Transverse colon (tissue), 3 donors: ENCODE measurements around the gene MYH7B.

Experiments
- POLR2A ChIP-seq: fragments of 450-650 bp; IDR thresholded peaks from one replicate; pipeline ENCODE4 v1.6.1; 2016; ENCODE audit warnings: antibody characterized with exemption, mild to moderate bottlenecking, moderate library complexity
- TF ChIP-seq, protein P1 (sequence below), 5 experiments: fragments of 200-600 bp in 3 of 5; fragments of 450-650 bp in 2 of 5; sonication (generic) in 3 of 5; IDR thresholded peaks; 1 replicate in 2 of 5; 2 replicates in 3 of 5; pipeline ENCODE4 v1.5.1; 2016 to 2017; ENCODE audit warnings: antibody characterized with exemption in 5 of 5, inconsistent platforms in 3 of 5, mild to moderate bottlenecking in 2 of 5, moderate library complexity in 1 of 5

DNA sequence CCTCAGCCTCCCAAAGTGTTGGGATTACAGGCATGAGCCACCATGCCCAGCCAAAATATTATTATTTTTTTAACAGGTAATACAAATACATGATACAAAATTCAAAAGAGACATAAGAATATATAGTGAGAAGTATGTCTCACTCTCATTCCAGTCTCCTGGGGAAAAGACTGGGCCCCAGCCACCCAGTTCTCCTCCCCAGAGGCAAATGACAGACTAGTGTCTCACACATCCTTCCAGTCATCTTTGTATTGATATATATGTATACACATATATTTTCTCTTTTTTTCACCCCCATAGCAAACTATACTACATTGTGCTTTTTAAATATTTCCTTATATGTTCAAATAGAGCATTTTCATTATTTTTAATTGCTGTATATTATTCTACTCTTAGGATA, 8.3 kb upstream of the MYH7B start:
- TF ChIP-seq, protein P1, sequence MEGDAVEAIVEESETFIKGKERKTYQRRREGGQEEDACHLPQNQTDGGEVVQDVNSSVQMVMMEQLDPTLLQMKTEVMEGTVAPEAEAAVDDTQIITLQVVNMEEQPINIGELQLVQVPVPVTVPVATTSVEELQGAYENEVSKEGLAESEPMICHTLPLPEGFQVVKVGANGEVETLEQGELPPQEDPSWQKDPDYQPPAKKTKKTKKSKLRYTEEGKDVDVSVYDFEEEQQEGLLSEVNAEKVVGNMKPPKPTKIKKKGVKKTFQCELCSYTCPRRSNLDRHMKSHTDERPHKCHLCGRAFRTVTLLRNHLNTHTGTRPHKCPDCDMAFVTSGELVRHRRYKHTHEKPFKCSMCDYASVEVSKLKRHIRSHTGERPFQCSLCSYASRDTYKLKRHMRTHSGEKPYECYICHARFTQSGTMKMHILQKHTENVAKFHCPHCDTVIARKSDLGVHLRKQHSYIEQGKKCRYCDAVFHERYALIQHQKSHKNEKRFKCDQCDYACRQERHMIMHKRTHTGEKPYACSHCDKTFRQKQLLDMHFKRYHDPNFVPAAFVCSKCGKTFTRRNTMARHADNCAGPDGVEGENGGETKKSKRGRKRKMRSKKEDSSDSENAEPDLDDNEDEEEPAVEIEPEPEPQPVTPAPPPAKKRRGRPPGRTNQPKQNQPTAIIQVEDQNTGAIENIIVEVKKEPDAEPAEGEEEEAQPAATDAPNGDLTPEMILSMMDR (IDR thresholded peaks at IDR 0.05) = no peak
- no peak for TF ChIP-seq POLR2A
